CD4-positive, alpha-beta T cell treated with Interleukin-4 for 4 hours (primary cell): ENCODE results near the gene PDXDC1.
A peak's percentile ranks its signal among the peaks of the same experiment; 100 is the strongest.
"Not testable (repeated sequence)": the region's sequence is repeated elsewhere in the genome, so short reads cannot be mapped to it uniquely, and the experiment has no call there.

Experiments used
- DNase-seq: peaks from one replicate; pipeline ENCODE4 v3.0.0-alpha.2; 2020

The PDXDC1 gene

GRCh38 chr16:15038689-15039088 is 63.9 kb downstream of the PDXDC1 start:
- DNase-seq = no peak

- no peak for DNase-seq
Measured at GRCh38 chr16:15041271-15042004, 66.6 kb downstream of the PDXDC1 start.

DNA sequence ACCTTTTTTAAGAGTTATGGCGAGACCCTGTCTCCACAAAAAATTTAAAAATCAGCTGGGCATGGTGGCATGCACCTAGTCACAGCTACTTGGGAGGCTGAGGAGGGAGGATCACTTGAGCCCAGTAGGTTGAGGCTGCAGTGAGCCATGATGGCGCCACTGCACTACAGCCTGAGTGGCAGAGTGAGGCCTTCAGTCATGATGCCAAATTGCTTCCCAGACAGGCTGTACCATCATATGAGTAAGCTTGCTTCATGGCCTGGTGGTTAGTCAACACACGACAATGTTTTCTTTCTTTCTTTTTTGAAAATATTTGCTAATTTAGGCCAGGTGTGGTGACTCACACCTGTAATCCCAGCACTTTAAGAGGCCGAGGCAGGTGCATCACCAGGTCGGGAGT is 68.5 kb downstream of the PDXDC1 start:
- no peak for DNase-seq

DNA sequence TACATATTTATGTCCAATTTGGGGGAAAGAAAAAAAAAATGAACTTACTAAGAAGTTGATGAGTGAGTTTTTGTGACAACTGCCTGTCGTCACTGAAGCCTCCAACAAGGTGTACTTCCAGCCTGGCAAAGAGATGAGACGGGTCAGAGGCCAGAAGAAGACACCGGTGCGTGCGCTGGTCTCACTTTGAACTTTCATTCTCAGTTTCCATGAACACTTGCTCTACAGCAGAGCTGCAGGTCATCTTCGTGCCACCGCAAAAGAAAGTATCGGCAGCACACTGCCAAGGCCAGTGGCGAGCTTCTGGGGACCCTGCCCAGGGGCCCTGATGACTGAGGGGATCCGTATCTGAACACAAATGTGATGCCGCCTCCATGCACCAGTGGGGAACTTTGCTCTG is 69.5 kb downstream of the PDXDC1 start:
- no peak for DNase-seq

- DNase-seq = not testable (repeated sequence)
Measured at GRCh38 chr16:15045270-15045669, 70.4 kb downstream of the PDXDC1 start.

GRCh38 chr16:15046692-15047376 is 72.0 kb downstream of the PDXDC1 start:
- no peak for DNase-seq

DNA sequence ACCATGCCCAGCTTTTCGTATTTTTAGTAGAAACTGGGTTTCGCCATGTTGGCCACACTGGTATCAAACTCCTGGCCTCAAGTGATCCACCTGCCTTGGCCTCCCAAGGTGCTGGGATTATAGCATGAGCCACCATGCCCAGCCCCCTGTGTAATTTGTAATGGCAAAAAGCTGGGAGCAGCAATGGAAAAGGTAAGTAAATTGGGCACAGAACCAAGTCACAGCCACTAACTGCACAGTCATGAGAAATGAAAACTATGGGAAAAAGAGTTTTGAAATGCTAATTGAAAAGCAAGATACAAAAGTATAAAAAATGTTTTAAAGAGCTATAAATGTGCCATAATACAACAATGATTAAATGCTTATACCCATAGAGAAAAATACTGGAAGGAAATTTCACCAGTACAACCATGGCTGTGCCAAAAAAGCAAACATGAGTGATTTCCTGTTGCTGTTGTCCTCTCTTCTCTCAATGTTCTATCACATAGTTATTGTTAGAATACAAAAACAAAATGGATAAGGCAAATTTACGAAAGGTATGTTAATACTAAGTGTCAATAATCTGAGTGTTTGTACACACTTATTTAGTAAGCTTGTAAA is 74.9 kb downstream of the PDXDC1 start:
- no peak for DNase-seq

DNA sequence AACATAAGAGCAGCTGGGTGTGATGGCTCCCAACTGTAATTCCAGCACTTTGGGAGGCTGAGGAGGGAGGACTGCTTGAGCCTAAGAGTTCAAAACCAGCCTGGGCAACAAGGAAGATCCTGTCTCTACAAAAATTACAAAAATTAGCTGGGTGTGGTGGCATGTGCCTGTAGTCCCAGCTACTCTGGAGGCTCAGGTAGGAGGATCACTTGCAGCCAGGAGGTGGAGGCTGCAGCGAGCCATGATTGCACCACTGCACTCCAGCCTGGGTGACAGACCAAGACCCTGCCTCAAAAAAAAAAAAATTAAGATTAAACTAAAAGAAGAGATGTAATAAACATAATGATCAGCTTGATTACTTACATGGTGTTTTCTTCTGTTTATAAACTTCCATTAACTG is 75.6 kb downstream of the PDXDC1 start:
- not testable (repeated sequence) for DNase-seq

DNA sequence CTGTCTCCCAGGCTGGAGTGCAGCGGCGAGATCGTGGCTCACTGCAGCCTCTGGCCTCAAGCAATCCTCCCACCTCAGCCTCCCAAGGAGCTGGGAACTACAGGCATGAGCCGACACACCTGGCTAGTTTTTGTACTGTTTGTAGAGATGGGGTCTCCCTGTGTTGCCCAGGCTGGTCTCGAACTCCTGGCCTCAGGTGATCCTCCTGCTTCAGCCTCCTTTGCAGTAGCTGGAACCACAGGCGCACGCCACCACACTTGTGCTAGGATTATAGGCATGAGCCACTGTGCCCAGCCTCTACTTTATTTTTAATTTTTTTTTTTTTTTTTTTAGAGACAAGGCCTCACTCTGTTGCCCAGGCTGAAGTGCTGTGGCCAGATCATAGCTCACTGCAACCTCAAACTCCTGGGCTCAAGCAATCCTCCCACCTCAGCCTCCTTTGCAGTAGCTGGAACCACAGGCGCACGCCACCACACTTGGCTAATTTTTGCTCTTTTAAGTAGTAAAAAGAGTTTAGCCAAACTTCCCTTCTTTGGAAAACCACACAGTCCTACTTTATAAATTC is 76.6 kb downstream of the PDXDC1 start:
- DNase-seq = no peak

- no peak for DNase-seq
Measured at GRCh38 chr16:15052747-15053476, 78.1 kb downstream of the PDXDC1 start.

DNA sequence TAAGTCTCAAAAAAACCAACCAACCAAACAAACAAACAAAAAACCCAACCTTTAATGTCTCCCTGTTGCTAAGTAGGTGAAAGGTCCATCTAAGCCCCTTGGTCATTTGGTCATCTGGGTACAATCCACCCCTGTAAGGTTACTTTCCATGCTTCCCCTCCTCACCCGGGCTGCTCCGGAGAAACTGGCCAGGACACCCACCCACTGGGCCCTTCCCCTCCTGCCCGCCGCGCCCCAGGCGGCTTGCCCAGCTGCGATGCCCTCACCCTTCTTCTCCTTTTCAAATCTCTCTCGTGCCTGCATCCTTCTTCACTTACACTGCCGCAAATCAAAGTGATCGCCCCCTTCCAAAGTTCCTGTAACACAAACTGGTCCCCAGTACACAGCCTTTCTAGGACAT is 79.1 kb downstream of the PDXDC1 start:
- DNase-seq = no peak

DNA sequence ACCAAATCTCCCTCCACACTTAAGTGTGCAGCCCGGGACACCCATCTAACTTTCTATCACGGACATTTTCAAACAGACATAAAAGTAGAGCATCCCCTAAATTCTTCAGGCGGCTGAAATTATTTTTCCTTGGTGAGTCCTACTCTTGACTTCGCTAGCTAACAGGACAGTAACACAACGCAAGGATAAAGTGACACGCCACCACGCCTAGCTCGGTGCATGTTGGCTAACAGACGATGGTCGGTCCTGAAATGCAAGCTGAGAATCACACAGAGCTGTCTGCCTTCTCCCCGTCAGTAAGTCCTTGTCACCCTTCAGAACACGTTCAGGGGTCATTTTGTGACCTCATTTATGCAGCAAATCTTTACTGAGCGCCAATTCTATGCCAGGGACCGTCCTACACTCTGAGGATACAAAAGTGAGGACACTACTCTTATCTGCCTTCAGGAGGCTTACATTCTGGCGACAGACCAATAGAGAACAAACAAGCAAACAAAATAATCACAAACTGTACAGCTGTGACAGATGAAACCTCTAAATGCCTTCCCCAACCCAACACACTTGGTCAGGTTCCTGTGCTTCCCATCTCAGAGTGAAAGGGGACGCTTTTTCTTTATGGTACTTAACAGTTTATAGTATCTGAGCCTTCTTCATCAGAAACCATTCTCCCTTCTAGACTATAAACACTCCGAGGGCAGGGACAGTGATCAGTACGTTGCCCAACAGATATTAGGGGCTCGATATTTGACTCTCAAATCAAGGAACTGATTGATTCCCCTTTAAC is 79.7 kb downstream of the PDXDC1 start:
- DNase-seq = no peak

DNA sequence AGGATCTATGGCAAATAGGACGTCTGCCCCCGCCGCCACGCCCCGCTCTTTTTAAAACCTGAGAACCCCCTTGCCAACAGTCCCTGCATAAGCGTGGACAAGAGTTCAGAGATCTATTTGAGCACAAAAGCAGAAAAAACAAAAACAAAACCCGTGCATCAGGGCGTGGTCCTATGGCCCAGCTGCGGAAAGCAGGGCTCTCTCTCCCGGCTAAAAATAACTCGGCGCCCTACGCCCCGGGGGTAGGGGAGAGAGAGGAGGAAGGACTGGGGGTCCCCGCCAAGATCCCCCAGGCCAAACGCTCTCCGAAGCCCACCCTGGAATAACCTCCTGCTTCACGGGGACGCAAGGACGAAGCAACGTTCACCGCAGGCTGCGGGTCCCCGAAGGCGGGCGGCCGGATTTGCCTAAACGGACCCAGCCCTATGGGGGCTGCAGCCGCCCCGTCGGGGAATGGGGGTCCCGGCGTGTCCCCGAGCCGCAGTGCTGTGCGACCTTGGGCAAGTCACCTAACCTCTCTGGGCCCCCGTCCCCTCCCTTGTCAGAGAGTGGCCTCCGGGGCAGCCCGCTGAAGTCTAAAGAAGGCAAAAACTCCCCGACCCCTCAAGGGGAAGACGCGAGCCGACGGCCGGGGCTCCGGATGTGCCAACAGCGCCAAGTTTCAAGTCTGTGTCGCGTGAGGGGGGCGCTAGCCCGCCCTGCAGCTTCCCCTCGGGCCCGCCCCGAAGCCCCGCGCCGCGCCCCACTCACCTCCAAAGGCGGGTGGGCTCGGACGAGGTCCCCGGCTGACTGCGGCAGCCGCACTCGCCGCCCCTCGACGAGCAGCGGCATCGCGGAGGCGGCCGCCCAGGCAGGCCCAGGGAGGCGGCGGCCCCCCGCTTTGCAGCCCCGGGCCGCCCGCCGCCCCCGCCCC is 80.6 kb downstream of the PDXDC1 start:
- peak; percentile 58 for DNase-seq

DNA sequence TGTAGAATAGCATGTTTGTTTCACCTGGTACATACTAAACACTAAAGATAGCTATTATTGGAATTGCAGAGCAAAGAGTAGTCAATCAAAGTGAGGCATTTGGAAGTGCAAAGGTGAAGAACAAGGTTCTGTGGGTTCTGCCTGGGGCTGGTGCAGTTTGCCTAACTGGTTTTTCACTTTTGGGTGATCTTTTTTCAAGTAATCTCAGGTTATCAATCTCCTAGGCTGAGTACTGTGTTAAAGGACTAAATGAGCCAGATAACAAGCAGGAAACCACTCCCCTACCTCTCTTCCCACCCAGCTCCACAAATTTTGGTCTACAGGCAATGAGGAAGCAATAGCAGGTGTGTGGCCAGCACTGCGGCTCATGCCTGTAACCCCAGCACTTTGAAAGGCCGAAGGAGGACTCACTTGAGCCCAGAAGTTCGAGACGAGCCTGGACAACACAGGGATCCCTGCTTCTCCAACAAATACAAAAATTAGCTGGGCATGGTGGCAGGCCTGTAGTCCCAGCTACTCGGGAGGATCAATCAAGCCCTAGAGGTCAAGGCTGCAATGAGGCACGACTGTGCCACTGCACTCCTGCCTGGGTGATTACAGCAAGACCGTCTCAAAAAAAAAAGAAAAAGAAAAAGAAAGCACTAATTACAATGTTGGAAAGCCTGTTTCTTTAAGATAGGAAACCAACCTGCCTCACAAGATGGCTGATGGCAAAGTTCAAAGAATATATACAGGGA is 83.0 kb downstream of the PDXDC1 start:
- no peak for DNase-seq

DNA sequence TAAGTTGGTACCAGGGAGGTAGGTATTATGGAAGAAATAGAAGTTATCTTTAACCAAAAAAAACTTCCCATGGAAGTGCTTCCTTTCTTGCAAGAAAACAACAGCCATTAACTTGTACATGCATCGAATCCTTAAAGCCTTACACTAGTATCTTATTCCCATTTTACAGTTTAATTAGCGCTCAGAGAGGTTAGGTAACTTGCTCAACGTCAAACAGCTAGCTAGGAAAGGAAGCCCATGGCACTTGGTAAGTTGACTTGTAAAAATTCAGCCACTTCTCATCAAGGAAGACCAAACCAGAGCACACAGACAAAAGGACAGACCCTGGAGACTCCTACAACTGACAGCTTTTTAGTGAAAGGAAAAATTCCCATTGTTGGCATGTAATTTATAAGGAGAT is 84.5 kb downstream of the PDXDC1 start:
- DNase-seq = no peak

- not testable (repeated sequence) for DNase-seq
Measured at GRCh38 chr16:15062085-15062810, 87.4 kb downstream of the PDXDC1 start.

- not testable (repeated sequence) for DNase-seq
Measured at GRCh38 chr16:15065961-15066360, 91.1 kb downstream of the PDXDC1 start.

GRCh38 chr16:15066690-15067089 is 91.9 kb downstream of the PDXDC1 start:
- not testable (repeated sequence) for DNase-seq

DNA sequence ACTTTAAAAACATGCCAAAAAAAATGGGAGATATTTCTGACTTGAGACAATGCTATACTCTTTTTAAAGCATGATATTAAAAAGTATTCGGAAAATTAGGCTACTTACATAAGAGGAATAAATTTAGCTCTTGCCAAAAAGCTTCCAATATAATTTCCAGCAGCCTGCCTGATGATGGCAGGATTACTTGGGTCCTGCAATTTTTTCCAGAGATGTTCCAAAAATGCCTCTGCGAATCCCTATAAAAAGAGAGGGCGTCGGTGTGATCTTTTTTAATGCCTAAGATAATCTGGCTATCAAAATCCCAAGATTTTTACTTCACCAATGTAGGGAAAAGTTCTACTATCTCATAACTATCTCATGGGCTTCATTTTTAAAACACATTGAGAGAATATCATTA is 96.2 kb downstream of the PDXDC1 start:
- not testable (repeated sequence) for DNase-seq
